ENCODE measurements around the gene FIG4.

GRCh38 chr6:109722011-109722410 is 30.9 kb downstream of the FIG4 start:
- TF ChIP-seq, protein P1, sequence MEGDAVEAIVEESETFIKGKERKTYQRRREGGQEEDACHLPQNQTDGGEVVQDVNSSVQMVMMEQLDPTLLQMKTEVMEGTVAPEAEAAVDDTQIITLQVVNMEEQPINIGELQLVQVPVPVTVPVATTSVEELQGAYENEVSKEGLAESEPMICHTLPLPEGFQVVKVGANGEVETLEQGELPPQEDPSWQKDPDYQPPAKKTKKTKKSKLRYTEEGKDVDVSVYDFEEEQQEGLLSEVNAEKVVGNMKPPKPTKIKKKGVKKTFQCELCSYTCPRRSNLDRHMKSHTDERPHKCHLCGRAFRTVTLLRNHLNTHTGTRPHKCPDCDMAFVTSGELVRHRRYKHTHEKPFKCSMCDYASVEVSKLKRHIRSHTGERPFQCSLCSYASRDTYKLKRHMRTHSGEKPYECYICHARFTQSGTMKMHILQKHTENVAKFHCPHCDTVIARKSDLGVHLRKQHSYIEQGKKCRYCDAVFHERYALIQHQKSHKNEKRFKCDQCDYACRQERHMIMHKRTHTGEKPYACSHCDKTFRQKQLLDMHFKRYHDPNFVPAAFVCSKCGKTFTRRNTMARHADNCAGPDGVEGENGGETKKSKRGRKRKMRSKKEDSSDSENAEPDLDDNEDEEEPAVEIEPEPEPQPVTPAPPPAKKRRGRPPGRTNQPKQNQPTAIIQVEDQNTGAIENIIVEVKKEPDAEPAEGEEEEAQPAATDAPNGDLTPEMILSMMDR (conservative IDR thresholded peaks at IDR 0.05; ENCODE audit: low read length) = no peak
- TF ChIP-seq EZH2phosphoT487 (IDR thresholded peaks at IDR 0.05; ENCODE audit: borderline replicate concordance) = no peak
